NK-92 treated with Interleukin-12 subunit alpha and Interleukin-12 subunit beta, amount 100 ng/mL, for 24 hours (cell line): ENCODE measurements around the gene PTCD3.

ENCODE experiments used
- DNase-seq: peaks from one replicate; lab custom pipeline; 2025; lab: John Stamatoyannopoulos, UW

PTCD3 gene

GRCh38 chr2:86082756-86083155 is 23.3 kb upstream of the PTCD3 start:
- DNase-seq = no peak

- DNase-seq = no peak
Measured at GRCh38 chr2:86087936-86088850, 17.8 kb upstream of the PTCD3 start.

DNA sequence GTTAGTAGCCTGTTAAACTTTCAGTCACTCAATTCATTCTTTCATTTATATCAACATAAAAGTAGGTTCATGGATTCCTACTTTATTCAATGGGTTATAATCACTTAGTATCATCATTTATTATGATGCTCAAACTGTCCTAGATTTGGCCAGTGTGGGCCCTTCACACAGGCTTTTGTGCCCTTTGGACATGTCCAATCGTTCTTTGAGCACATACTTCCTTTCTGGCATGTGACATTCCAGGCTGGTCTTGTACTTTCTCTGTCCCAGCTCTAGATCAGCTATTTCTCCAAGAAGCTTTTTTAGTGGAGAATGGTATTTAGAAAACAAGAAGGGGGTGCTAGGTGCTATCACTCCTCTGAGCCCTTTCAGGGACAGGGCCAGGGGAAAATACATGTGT is 11.8 kb upstream of the PTCD3 start:
- DNase-seq = no peak

DNA sequence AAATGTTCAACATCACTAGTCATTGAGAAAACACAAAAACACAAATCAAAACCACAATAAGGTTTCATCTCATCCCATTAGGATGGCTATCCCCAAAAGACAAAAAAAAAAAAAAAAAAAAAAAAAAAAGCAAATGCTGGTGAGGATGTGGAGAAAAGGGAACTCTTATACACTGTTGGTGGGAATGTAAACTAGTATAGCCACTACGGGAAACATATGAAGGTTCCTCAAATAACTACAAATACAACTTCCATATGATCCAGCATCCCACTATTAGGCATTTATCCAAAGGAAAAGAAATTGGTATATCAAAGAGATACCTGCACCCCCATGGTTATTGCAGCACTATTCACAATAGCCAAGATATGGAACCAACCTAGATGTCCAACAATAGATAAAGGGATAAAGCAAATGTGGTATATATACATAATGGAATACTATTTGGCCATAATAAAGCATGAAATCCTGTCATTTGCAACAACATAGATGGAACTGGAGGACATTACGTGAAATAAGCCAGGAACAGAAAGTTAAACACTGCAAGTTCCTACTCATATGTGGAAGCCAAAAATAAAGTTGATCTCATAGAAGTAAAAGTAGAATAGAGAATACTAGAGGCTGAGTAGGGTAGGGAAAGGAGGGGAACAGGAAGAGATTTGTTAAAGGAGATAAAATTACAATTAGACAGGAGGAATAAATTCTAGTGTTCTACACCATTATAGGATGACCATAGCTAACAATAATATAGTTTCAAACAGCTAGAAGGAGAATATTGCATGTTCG is 8.7 kb upstream of the PTCD3 start:
- no peak for DNase-seq

GRCh38 chr2:86097913-86098312 is 8.1 kb upstream of the PTCD3 start:
- no peak for DNase-seq

DNA sequence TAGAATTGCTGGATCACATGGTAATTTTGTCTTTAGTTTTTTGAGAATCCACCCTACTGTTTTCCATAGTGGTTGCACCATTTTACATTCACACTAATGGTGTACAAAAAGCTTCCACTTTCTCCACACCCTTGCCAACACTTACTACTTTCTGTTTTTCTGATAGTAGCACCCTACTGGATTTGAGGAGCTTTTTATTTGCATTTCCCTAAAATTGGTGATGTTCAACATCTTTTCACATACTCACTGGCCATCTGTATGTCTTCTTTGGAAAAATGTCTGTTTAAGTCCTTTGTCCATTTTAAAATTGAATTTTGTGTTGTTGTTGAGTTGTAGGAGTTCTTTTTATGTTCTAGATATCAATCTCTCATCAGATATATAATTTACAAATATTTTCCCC is 3.9 kb upstream of the PTCD3 start:
- no peak for DNase-seq

GRCh38 chr2:86105252-86105968 is 625 bp upstream of the PTCD3 start, which contains the start of gene POLR1A:
TSS of gene POLR1A (minus strand) at chr2:86105886. CDS start at chr2:86105776, 110 bp downstream.
- DNase-seq = peak; percentile 74

DNA sequence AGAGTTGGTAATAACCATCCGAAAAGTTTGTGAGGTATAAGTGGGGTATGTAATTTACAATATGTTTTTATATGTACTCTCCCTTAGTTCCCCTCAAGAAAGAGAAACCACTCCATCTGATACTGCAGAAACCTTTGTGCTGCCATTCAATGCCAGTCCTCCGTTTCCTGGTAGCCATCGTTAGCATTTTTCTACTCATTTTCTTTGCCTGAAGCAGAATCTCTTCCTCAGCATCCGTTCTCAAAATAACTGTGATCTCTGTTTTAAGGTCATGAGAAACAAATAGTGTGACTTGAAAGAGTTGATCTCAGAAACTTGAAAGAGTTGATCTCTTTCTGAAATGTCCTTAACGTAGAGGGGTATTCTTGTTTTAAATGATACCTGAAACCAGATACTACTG is 996 bp downstream of the PTCD3 start:
- DNase-seq = no peak

GRCh38 chr2:86118130-86118529 is 12.1 kb downstream of the PTCD3 start:
- DNase-seq = no peak

GRCh38 chr2:86123328-86123925 is 17.4 kb downstream of the PTCD3 start:
- DNase-seq = no peak

DNA sequence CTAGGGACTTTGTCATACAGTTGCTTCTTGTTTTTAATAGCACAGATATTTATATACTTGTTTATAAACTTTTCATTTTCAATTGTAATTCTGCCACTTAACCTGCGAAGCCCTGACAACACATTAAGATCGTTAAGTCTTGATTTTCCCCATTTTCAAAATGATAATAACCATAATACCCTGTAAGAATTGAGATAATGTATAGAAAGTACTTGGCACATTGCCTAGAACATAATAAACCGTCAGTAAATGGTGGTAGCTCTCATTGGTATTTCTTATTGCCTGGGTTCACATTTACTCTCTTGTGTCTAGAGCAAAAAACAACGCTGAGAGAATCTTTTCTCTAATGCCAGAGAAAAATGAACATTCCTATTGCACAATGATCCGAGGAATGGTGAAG is 18.6 kb downstream of the PTCD3 start:
- DNase-seq = no peak

GRCh38 chr2:86134709-86135108 is 28.7 kb downstream of the PTCD3 start:
- DNase-seq = no peak

DNA sequence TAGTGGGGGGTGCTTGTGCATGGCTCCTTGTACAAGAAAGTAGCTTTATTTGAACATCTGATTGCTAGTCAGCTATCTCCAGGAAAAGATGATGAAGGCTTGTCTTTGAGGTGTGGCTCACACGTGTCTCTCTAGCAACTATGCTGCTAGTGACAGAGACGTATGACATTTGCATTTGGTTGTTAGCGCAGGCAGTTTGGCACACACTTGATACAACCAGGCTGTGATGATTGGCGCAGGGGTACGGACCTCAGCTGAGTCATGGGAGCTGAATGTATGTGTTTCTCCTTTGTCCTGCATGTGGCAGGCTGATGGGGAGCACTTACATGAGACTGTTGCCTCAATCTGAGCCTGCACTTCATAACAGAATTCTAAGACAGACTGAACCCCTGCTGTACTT is 29.6 kb downstream of the PTCD3 start:
- no peak for DNase-seq

DNA sequence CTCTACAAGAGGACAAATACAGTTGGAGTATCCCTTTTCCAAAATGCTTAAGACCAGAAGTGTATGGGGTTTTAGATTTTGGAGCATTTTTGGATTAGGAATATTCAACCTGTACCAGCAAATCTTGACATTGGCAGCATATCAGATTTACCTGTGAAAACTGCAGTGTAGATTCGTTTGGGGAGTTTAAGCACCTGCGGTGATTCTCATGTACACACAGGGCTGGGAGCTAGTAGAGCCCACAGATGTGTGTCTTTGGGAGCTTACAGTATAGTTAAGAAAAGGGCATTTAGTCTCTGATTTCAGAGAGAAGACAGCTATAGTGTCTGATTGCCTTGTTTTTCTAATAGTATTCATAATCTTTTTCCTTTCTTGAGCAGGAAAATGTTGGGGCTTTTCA is 30.1 kb downstream of the PTCD3 start:
- no peak for DNase-seq

- DNase-seq = no peak
Measured at GRCh38 chr2:86138736-86139625, 32.9 kb downstream of the PTCD3 start.

DNA sequence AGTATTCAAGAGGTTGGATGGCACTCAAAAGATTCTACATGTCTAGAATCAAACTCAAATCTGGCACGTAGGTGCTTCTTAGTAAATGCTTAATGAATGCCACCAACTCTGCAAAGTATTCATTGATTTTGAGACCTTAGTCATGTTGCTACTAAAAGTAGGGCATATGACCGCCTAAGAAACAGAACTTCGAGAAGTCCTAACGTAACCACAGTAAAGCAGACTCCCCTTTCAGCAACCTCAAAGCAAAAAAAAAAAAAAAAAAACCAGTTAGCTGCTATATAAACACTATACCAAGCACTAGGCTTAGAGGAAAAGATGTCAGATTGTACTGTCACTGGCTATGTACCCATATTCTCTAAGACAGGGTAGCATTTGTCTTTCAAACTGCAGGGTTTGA is 33.9 kb downstream of the PTCD3 start:
- DNase-seq = no peak

DNA sequence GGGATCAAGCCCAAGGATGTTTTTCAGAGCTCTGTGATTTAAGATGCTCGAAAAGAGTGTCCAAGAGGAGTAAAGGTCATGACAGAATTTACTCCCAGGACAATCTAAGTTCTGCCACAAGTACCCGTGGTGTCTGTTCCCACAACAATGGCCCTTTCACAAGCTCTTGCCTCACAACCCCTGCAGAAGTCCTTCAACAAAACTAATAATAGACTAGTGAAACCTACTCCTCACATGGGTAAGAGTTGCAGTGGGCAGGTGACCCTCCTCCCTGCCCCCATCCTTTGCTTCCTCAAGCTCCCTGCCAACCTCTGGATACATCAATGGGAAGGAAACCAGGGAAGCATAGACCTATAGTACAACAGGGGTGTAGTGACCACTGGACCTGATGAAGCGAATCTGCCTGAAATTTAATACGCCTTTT is 34.9 kb downstream of the PTCD3 start:
- no peak for DNase-seq

DNA sequence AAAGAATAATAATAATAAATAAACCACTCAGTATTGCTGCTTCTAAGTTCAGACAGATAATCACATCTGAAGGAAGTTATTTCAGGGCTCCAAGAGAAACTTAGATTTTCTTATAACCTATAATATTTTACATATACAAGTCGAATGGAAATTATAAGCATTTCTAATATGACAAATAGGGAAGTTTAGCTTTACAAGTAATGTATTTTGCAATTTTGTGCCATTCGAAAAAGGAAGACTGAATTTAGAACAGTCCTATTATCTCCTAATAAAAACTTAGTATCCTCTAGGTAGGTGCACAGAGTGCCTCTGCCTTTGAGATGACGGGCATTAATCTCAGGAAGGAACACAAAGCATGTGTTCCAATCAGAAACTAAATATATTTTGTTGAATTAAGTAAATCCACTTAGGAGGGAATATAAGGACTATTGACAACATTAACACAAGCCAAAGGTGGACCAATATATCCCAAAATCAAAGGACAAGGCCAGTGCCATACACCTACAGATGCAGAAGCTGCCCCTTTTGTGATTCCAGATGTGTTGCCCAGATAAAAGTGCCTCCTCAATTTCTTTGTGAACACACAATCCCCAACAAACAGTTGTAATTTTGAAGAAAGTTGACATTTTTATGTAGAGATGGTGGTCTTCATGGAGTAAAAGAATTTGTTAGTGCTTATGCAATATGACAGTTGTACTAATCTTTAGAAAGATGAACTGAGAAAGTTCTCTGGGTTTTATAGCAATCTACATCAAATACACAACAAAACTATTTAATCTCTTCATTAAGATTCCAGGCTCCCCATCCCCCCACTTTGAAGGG is 36.6 kb downstream of the PTCD3 start:
- no peak for DNase-seq

DNA sequence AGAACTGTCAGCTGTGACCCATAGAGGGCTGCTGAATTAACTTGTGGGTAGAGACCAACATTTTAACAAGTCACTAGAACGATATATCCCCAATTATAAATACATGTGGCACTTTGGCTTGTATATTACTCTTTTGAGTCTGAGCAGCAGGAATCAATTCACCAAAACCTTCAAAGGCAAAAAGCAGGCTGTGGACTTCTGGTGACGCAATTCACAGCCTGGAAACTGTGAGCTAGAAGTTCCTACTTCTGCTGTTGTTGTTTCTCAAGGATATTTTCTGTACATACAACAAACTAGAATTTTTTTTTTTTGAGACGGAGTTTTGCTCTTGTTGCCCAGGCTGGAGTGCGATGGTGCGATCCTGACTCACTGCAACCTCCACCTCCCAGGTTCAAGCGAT is 37.3 kb downstream of the PTCD3 start:
- no peak for DNase-seq
